HepG2 (cell line): ENCODE data around the gene ASTE1. TPM values are rescaled to one million over a fixed set of nuclear protein-coding genes. Genes with fewer than 3 reads are reported as not detected.

ENCODE experiments used
- AFF4 ChIP-seq: sonication (generic); formaldehyde crosslinking; IDR thresholded peaks from 2 replicates; pipeline ENCODE4 v1.4.0; 2020; ENCODE audit warnings: missing genetic modification reagents
- CBX5 ChIP-seq: sonication (generic); formaldehyde crosslinking; IDR thresholded peaks from 2 replicates; pipeline ENCODE4 v1.4.0; 2020; ENCODE audit warnings: missing genetic modification reagents, borderline replicate concordance
- FOSL2 ChIP-seq: sonication (generic); formaldehyde crosslinking; IDR thresholded peaks from 2 replicates; pipeline ENCODE4 v1.4.0; 2020; ENCODE audit warnings: missing genetic modification reagents
- FOXJ3 ChIP-seq: sonication (generic); formaldehyde crosslinking; IDR thresholded peaks from 2 replicates; pipeline ENCODE4 v1.4.0; 2020; ENCODE audit warnings: missing genetic modification reagents, mild to moderate bottlenecking, borderline replicate concordance
- RAD21 ChIP-seq: fragments of 450-650 bp; formaldehyde crosslinking; IDR thresholded peaks from 2 replicates; pipeline ENCODE4 v1.5.0; 2020; ENCODE audit warnings: mild to moderate bottlenecking
- SIN3A ChIP-seq: IDR thresholded peaks from 2 replicates; pipeline ENCODE4 v1.6.1; 2011; ENCODE audit warnings: low read depth, mild to moderate bottlenecking, control low read depth, low read length, borderline replicate concordance
- ZNF619 ChIP-seq: sonication (generic); formaldehyde crosslinking; IDR thresholded peaks from 2 replicates; pipeline ENCODE4 v1.4.0; 2020; ENCODE audit warnings: mild to moderate bottlenecking, missing genetic modification reagents
- polyA plus RNA-seq, 8 experiments: library from polyadenylated mRNA; depleted of rRNA in 3 of 8; stranded (reverse) in 7 of 8; unstranded in 1 of 8; fragments of >200 nt; fragmentation: Illumina TruSeq in 4 of 8; extraction: Trizol in 4 of 8; gene quantifications; 2 replicates each; pipeline versions ENCODE4 v1.2.1 to v1.2.3, GENCODE V29; 2011 to 2016; ENCODE audit warnings: low read depth in 4 of 8, missing spikeins in 1 of 8, mixed read lengths in 1 of 8; ENCODE audit not compliant: insufficient read depth in 1 of 8
- total RNA-seq, 5 experiments: library from RNA; depleted of rRNA; stranded (reverse); fragments of >200 nt; fragmentation: Illumina TruSeq; extraction: Trizol; gene quantifications; 2 replicates each; pipeline ENCODE4 v1.2.3, GENCODE V29; 2016; ENCODE audit warnings: low read depth in 1 of 5
- TF ChIP-seq, protein P1 (sequence below), 2 experiments: fragments of 450-650 bp in 1 of 2; sonication (generic) in 1 of 2; formaldehyde crosslinking in 1 of 2; IDR thresholded peaks; 2 replicates each; pipeline versions ENCODE4 v1.6.1 to v1.8.0; 2016 to 2022; ENCODE audit warnings: antibody characterized with exemption in 1 of 2, mild to moderate bottlenecking in 1 of 2, missing genetic modification reagents in 1 of 2
- TF ChIP-seq, protein P2 (sequence below): sonication (generic); formaldehyde crosslinking; IDR thresholded peaks from 2 replicates; pipeline ENCODE4 v1.5.0; 2020; ENCODE audit warnings: missing genetic modification reagents, mild to moderate bottlenecking, borderline replicate concordance
- TF ChIP-seq, protein P3 (sequence below): sonication (generic); formaldehyde crosslinking; IDR thresholded peaks from 2 replicates; pipeline ENCODE4 v1.9.0; 2021; ENCODE audit warnings: missing genetic modification reagents, borderline replicate concordance

Gene ASTE1
- total and polyA plus RNA-seq, 2 of the 13 experiments (the other 11 are each of a cell fraction or from before 2014, with no cell fraction given): 4.0 to 7.9 TPM

DNA sequence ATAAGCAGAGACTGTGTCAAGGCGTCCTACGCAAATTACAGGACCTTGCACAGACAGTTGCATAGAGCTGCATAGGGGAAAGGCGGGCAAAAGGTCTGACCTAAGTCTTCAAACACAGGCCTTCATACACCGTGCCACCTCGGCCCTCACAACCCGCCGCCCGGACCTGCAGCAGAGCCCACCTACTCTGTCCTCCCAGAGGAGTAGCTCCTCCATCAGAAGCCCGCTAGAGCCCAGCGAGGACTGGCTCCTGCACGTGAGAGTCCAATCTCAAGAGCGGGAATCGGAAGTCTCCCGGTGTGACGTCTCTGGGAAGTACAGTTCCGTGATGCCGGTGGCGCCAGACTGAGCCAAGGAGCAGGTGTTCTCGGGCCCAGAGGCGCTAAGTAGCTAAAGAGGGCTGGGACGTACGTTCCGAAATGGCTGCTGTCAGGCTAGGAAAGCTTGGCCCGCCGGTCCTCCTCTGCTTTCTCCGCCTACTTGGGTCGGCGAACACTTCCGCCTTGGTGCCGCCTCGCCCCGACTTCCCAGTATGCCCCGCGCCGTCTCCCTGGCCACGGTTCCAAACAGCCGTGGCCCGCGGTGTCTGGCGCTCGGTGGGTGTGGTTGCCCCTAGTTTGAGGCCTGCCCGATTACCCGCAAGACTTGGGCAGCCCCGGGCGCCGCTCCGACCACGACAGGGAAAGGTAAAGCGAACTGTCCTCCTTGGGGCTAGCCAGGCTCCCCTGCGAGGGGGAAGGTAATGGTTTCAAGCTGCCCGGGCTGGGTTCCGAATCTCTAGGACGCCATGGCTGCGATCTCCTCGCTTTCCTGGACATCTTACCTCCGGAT lies at the start of gene ASTE1, which contains the start of gene NEK11 (continued):
- TF ChIP-seq, protein P1, sequence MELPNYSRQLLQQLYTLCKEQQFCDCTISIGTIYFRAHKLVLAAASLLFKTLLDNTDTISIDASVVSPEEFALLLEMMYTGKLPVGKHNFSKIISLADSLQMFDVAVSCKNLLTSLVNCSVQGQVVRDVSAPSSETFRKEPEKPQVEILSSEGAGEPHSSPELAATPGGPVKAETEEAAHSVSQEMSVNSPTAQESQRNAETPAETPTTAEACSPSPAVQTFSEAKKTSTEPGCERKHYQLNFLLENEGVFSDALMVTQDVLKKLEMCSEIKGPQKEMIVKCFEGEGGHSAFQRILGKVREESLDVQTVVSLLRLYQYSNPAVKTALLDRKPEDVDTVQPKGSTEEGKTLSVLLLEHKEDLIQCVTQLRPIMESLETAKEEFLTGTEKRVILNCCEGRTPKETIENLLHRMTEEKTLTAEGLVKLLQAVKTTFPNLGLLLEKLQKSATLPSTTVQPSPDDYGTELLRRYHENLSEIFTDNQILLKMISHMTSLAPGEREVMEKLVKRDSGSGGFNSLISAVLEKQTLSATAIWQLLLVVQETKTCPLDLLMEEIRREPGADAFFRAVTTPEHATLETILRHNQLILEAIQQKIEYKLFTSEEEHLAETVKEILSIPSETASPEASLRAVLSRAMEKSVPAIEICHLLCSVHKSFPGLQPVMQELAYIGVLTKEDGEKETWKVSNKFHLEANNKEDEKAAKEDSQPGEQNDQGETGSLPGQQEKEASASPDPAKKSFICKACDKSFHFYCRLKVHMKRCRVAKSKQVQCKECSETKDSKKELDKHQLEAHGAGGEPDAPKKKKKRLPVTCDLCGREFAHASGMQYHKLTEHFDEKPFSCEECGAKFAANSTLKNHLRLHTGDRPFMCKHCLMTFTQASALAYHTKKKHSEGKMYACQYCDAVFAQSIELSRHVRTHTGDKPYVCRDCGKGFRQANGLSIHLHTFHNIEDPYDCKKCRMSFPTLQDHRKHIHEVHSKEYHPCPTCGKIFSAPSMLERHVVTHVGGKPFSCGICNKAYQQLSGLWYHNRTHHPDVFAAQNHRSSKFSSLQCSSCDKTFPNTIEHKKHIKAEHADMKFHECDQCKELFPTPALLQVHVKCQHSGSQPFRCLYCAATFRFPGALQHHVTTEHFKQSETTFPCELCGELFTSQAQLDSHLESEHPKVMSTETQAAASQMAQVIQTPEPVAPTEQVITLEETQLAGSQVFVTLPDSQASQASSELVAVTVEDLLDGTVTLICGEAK (IDR thresholded peaks at IDR 0.05): no peak
- TF ChIP-seq, protein P1 (CRISPR knock-in tag; IDR thresholded peaks at IDR 0.05): peak; percentile 65
- TF ChIP-seq CBX5 (CRISPR knock-in tag) (peak; percentile 60; the same call in 1 of the 2 replicates), ZNF619 (peak; percentile 85; the same call in 1 of the 2 replicates), RAD21 (no peak), FOXJ3 (CRISPR knock-in tag) (peak; percentile 81; the same call in 1 of the 2 replicates), FOSL2 (CRISPR knock-in tag) (no peak), SIN3A (peak; percentile 93; the same call in 1 of the 2 replicates), AFF4 (CRISPR knock-in tag) (no peak)
- TF ChIP-seq, protein P2, sequence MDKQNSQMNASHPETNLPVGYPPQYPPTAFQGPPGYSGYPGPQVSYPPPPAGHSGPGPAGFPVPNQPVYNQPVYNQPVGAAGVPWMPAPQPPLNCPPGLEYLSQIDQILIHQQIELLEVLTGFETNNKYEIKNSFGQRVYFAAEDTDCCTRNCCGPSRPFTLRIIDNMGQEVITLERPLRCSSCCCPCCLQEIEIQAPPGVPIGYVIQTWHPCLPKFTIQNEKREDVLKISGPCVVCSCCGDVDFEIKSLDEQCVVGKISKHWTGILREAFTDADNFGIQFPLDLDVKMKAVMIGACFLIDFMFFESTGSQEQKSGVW (CRISPR knock-in tag): 0 out of 2 replicates have a peak, but pooled peaks have one; percentile 7
- TF ChIP-seq, protein P3, sequence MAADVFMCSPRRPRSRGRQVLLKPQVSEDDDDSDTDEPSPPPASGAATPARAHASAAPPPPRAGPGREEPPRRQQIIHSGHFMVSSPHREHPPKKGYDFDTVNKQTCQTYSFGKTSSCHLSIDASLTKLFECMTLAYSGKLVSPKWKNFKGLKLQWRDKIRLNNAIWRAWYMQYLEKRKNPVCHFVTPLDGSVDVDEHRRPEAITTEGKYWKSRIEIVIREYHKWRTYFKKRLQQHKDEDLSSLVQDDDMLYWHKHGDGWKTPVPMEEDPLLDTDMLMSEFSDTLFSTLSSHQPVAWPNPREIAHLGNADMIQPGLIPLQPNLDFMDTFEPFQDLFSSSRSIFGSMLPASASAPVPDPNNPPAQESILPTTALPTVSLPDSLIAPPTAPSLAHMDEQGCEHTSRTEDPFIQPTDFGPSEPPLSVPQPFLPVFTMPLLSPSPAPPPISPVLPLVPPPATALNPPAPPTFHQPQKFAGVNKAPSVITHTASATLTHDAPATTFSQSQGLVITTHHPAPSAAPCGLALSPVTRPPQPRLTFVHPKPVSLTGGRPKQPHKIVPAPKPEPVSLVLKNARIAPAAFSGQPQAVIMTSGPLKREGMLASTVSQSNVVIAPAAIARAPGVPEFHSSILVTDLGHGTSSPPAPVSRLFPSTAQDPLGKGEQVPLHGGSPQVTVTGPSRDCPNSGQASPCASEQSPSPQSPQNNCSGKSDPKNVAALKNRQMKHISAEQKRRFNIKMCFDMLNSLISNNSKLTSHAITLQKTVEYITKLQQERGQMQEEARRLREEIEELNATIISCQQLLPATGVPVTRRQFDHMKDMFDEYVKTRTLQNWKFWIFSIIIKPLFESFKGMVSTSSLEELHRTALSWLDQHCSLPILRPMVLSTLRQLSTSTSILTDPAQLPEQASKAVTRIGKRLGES (CRISPR knock-in tag): no peak
